Tibial nerve (tissue), 4 donors: ENCODE results near the gene RPAP2.

ENCODE experiments used
- CTCF ChIP-seq, 5 experiments: fragments of 200-600 bp in 3 of 5; fragments of 450-650 bp in 2 of 5; sonication (generic) in 3 of 5; IDR thresholded peaks; one replicate each; pipeline ENCODE4 v1.5.1; 2016 to 2019; ENCODE audit warnings: antibody characterized with exemption in 5 of 5, mild to moderate bottlenecking in 3 of 5, moderate library complexity in 2 of 5
- EP300 ChIP-seq, 2 donors: sonication (generic); formaldehyde crosslinking; IDR thresholded peaks; one replicate each; pipeline ENCODE4 v1.6.1; 2017; ENCODE audit warnings: antibody characterized with exemption in 2 of 2, mild to moderate bottlenecking in 1 of 2
- POLR2A ChIP-seq, 2 donors: fragments of 450-650 bp; IDR thresholded peaks; one replicate each; pipeline ENCODE4 v1.6.1; 2017; ENCODE audit warnings: antibody characterized with exemption in 2 of 2, mild to moderate bottlenecking in 2 of 2, moderate library complexity in 2 of 2

GRCh38 chr1:92298213-92298572 lies 666 bp upstream of the RPAP2 start:
- TF ChIP-seq EP300 (IDR thresholded peaks at IDR 0.05) (no peak), CTCF (IDR thresholded peaks at IDR 0.05) (no peak), POLR2A (IDR thresholded peaks at IDR 0.05) (no peak)
